PC-3 (cell line): ENCODE results near the gene SYK. TPM values are rescaled to one million over a fixed set of nuclear protein-coding genes. Genes with fewer than 3 reads are reported as not detected.

ENCODE experiments used
- ATAC-seq: fragments of 200-7000 bp; cut with Tn5 transposase; 2 replicates; pipeline ENCODE4 v1.9.1; 2020; ENCODE audit warnings: mild to moderate bottlenecking, moderate library complexity
- BruUV-seq: library from RNA; stranded (reverse); fragments of 400-500 nt; replicated peaks from 2 replicates; lab custom pipeline; 2021; lab: Mats Ljungman, UMichigan
- CTCF ChIA-PET: fragments of 300-600 bp; sonication (Branson Sonifier 250); formaldehyde crosslinking; loops from one replicate; lab custom pipeline; 2022; ENCODE audit warnings: antibody characterized with exemption; lab: Charles Lee
- POLR2A ChIA-PET: fragments of 300-600 bp; sonication (Branson Sonifier 250); formaldehyde crosslinking; loops from one replicate; lab custom pipeline; 2022; ENCODE audit warnings: antibody characterized with exemption; ENCODE audit not compliant: unreplicated experiment; lab: Charles Lee
- DNase-seq: peaks from one replicate; pipeline ENCODE4 v3.0.0-alpha.2; 2015
- H2AFZ ChIP-seq: fragments of 300-600 bp; sonication (generic); 2 replicates; pipeline ENCODE4 v1.6.0; 2016; ENCODE audit warnings: antibody characterized with exemption, low read length
- H3F3A ChIP-seq: fragments of 300-600 bp; sonication (generic); one replicate; pipeline ENCODE4 v1.6.0; 2017; ENCODE audit warnings: antibody characterized with exemption, low read length, control low read depth, mild to moderate bottlenecking; ENCODE audit not compliant: unreplicated experiment
- H3K27ac ChIP-seq: fragments of 300-600 bp; sonication (generic); 2 replicates; pipeline ENCODE4 v1.5.1; 2016; ENCODE audit warnings: mild to moderate bottlenecking, low read length
- H3K27me3 ChIP-seq: fragments of 300-600 bp; sonication (generic); 2 replicates; pipeline ENCODE4 v1.6.1; 2016; ENCODE audit warnings: low read length, mixed read lengths
- H3K36me3 ChIP-seq: fragments of 300-600 bp; sonication (generic); 2 replicates; pipeline ENCODE4 v1.6.1; 2016; ENCODE audit warnings: low read depth, mixed run types, low read length, mixed read lengths
- H3K4me1 ChIP-seq: fragments of 300-600 bp; sonication (generic); 2 replicates; pipeline ENCODE4 v1.5.1; 2016; ENCODE audit warnings: low read length; ENCODE audit not compliant: insufficient read depth
- H3K4me2 ChIP-seq: fragments of 300-600 bp; sonication (generic); 2 replicates; pipeline ENCODE4 v1.6.0; 2016; ENCODE audit warnings: low read length
- H3K4me3 ChIP-seq: fragments of 300-600 bp; sonication (generic); 2 replicates; pipeline ENCODE4 v1.5.1; 2016; ENCODE audit warnings: mild to moderate bottlenecking, low read length, mixed read lengths
- H3K79me2 ChIP-seq: fragments of 300-600 bp; sonication (generic); 2 replicates; pipeline ENCODE4 v1.6.1; 2017; ENCODE audit warnings: low read length, mixed read lengths
- H3K9ac ChIP-seq: fragments of 300-600 bp; sonication (generic); 2 replicates; pipeline ENCODE4 v1.6.0; 2016; ENCODE audit warnings: mild to moderate bottlenecking, low read length
- H3K9me2 ChIP-seq: fragments of 300-600 bp; sonication (generic); replicated peaks from 2 replicates; pipeline ENCODE4 v1.6.1; 2016; ENCODE audit warnings: mixed run types, low read length, mixed read lengths
- H3K9me3 ChIP-seq: fragments of 300-600 bp; sonication (generic); 2 replicates; pipeline ENCODE4 v1.6.1; 2016; ENCODE audit warnings: low read length, mixed read lengths
- H4K20me1 ChIP-seq: fragments of 300-600 bp; sonication (generic); 2 replicates; pipeline ENCODE4 v1.6.1; 2016; ENCODE audit warnings: low read length, mixed read lengths
- CTCF ChIP-seq: fragments of 300-600 bp; sonication (generic); conservative IDR thresholded peaks from 2 replicates; pipeline ENCODE4 v1.5.1; 2017; ENCODE audit warnings: antibody characterized with exemption, low read depth, mild to moderate bottlenecking, low read length
- EZH2 ChIP-seq: fragments of 300-600 bp; sonication (generic); IDR thresholded peaks from one replicate; pipeline ENCODE4 v1.6.1; 2017; ENCODE audit warnings: antibody characterized with exemption, mild to moderate bottlenecking, low read length; ENCODE audit not compliant: unreplicated experiment
- EZH2phosphoT487 ChIP-seq: fragments of 300-600 bp; sonication (generic); IDR thresholded peaks from 2 replicates; pipeline ENCODE4 v1.6.1; 2018; ENCODE audit warnings: mild to moderate bottlenecking, antibody characterized with exemption, low read length, borderline replicate concordance
- intact Hi-C: fragments of 100-400 bp; cut with micrococcal nuclease; formaldehyde crosslinking; loops from 2 replicates; pipeline ENCODE4 v1.9.0; 2023
- total RNA-seq: library from RNA; depleted of rRNA; stranded (reverse); fragments of >200 nt; gene quantifications from 2 replicates; pipeline ENCODE4 v1.2.3, GENCODE V29; 2014

Gene SYK
- total RNA-seq, 1 experiment from 2014 or later: 12.9 TPM

GRCh38 chr9:90927496-90927895 is 125.9 kb downstream of the SYK start:
- H3K27me3 ChIP-seq: no peaks in the 10 kb centered on the region
- no peaks in the 10 kb centered on the region for H3K79me2 ChIP-seq
- no peaks in the 10 kb centered on the region for H3K9me3 ChIP-seq
- no peak overlapping the region for H3K9ac ChIP-seq
- H2AFZ ChIP-seq: no peak overlapping the region
- no peak for TF ChIP-seq EZH2
- no peak for TF ChIP-seq EZH2phosphoT487
- TF ChIP-seq CTCF: no peak
- no peaks in the 10 kb centered on the region for H4K20me1 ChIP-seq
- ChIA-PET CTCF (no interaction called here), POLR2A (no interaction called here)
- DNase-seq (peak; percentile 22), ATAC-seq (no peak)
- no peaks in the 10 kb centered on the region for H3F3A ChIP-seq
- intact Hi-C loops: no loop called here
- no peaks in the 10 kb centered on the region for H3K36me3 ChIP-seq
- H3K4me2 ChIP-seq: no peak overlapping the region
- H3K4me1 ChIP-seq: no peaks in the 10 kb centered on the region
- no peaks in the 10 kb centered on the region for H3K9me2 ChIP-seq
- BruUV-seq: no TSS peak
- H3K4me3 ChIP-seq: no peak overlapping the region
- H3K27ac ChIP-seq: no peak overlapping the region

- H3K4me1 ChIP-seq: peaks cover 3% of the 10 kb centered on the region
- no peak overlapping the region for H3K9ac ChIP-seq
- no peaks in the 10 kb centered on the region for H3K27me3 ChIP-seq
- H3F3A ChIP-seq: no peaks in the 10 kb centered on the region
- intact Hi-C loops: no loop called here
- TF ChIP-seq EZH2 (no peak), EZH2phosphoT487 (no peak), CTCF (no peak)
- BruUV-seq: no TSS peak
- no peak overlapping the region for H3K4me3 ChIP-seq
- no peak overlapping the region for H3K27ac ChIP-seq
- no peaks in the 10 kb centered on the region for H3K36me3 ChIP-seq
- POLR2A ChIA-PET: no interaction called here
- CTCF ChIA-PET: no interaction called here
- ATAC-seq: no peak
- no peaks in the 10 kb centered on the region for H3K9me3 ChIP-seq
- no peak overlapping the region for H2AFZ ChIP-seq
- no peaks in the 10 kb centered on the region for H3K9me2 ChIP-seq
- no peak overlapping the region for H3K4me2 ChIP-seq
- no peak for DNase-seq
- H4K20me1 ChIP-seq: no peaks in the 10 kb centered on the region
- H3K79me2 ChIP-seq: no peaks in the 10 kb centered on the region
Observed at GRCh38 chr9:90929626-90930025, 128.0 kb downstream of the SYK start.

GRCh38 chr9:90933468-90933867 is 131.8 kb downstream of the SYK start:
- POLR2A ChIA-PET: no interaction called here
- CTCF ChIA-PET: no interaction called here

More at GRCh38 chr9:90933468-90933867, 131.8 kb downstream of the SYK start:
- no peak for TF ChIP-seq EZH2
- no peak for TF ChIP-seq CTCF
- TF ChIP-seq EZH2phosphoT487: no peak
- BruUV-seq: no TSS peak
- intact Hi-C loops: no loop called here
- no peaks in the 10 kb centered on the region for H3K27me3 ChIP-seq
- H3K4me3 ChIP-seq: no peak overlapping the region
- H3K27ac ChIP-seq: no peak overlapping the region
- no peaks in the 10 kb centered on the region for H4K20me1 ChIP-seq
- H3K9ac ChIP-seq: no peak overlapping the region
- no peak for DNase-seq
- H3K4me1 ChIP-seq: peaks cover 13% of the 10 kb centered on the region
- H3K9me2 ChIP-seq: no peaks in the 10 kb centered on the region
- H3K79me2 ChIP-seq: no peaks in the 10 kb centered on the region
- no peaks in the 10 kb centered on the region for H3F3A ChIP-seq
- no peaks in the 10 kb centered on the region for H3K36me3 ChIP-seq
- H2AFZ ChIP-seq: no peak overlapping the region
- no peaks in the 10 kb centered on the region for H3K9me3 ChIP-seq
- H3K4me2 ChIP-seq: no peak overlapping the region
- ATAC-seq: no peak
